HG02763 (cell line): Measurements from ENCODE around the gene CYLD.

Experiments used
- ATAC-seq: cut with Tn5 transposase; IDR thresholded peaks from one replicate; pipeline ENCODE4 v1.9.1; 2021; ENCODE audit warnings: mild to moderate bottlenecking, moderate library complexity; ENCODE audit not compliant: unreplicated experiment

The CYLD gene

DNA sequence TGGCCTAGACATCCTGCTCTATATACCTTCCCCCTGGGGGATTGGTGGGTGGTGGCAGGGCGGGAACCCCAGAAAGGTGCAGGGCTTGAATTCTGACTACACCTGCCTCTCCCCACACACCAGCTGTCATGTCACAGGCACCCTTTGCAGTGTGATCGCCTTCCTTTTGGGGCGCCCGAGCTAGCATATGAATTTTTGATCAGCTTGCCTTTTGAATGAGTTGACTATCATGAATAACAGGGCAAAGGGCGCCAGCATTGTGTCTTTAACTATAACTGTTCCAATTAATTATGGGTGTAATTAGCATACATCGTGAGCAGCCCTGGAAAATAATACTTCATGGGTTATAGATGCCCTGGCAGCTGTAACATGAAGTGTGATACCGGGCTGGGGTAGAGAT lies 72.7 kb downstream of the CYLD start:
- ATAC-seq, result no peak

DNA sequence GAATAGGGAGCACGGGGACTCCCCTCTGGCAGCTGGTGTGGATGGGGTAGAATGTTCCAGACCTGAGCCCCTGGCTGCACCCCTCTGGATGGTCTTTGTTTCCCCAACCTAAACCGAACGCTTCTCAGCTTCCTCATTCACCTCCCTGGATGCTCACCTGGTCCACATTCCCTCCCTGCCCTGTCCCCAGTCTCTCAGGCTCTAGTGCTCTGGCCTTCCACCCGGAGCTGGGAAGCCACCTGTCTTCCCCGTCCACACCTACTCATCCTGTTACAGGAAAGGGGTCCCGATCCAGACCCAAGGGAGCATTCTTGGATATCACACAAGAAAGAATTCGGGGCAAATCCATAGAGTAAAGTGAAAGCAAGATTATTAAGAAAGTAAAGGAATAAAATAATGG lies 73.5 kb downstream of the CYLD start:
- ATAC-seq, result no peak

DNA sequence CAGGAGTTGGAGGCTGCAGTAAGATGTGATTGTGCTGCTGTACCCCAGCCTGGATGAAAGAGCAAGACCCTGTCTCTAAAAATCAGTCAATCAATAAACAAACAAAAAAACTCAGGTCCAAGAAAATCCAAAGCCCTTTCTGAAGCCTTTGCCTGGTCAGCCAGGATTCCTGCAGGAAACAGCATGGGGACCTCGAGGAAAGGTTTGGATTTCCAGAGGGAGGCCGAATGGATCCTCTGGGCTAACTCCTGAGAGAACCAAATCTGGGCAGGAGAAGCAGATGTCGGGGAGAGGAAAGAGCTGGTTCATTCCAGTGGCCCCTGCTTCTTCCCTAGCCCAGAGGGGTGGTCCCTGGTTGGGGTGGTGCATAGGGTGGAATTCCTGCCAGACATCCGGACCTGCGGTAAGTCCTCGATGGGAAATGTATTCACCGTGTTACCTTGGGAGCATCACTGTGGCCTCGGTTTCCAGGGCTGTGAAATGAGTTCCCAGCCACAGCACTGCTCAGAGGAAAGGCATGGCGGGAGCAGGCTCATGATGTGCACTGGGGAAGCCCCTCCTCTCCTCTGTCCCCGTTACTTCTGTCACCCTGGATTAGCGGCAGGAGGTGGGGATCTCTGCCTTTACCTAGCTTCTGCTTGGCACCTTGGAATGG lies 75.1 kb downstream of the CYLD start:
- no peak for ATAC-seq

DNA sequence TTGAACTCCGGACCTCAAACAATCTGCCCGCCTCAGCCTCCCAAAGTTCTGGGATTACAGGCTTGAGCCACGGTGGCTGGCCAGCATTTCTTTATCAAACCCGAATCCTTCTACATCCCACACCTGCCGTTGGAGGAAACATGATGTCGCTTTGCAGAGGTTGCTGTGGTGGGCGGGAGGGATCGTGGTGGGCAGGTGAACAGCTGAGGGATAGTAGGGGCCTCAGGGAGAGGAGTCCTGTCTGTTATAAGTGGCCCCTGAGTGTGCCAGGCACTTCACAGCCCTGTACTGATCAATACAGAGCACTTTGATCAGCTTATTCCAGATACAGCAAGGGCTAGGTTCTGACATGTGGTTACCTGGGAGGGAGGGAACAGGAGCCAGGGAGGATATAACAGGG lies 76.5 kb downstream of the CYLD start:
- no peak for ATAC-seq

DNA sequence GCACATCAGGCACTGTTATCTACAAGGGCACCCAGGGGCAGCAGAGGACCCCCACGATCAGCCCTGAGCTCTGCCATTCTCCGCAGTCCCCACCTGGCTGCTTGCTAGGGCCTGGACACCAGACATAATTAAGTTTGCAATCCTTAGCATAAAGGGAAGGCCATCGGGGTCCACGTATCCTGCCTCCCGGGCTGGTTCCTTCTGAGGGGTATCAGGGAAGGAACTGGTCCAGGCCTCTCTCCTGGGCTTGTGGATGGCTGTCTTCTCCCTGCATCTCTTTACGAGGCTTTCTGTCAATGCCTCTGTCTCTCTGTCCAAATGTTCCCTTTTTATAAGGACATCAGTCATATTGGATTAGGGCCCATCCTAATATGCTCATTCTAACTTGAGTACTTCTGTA lies 77.8 kb downstream of the CYLD start:
- no peak for ATAC-seq

DNA sequence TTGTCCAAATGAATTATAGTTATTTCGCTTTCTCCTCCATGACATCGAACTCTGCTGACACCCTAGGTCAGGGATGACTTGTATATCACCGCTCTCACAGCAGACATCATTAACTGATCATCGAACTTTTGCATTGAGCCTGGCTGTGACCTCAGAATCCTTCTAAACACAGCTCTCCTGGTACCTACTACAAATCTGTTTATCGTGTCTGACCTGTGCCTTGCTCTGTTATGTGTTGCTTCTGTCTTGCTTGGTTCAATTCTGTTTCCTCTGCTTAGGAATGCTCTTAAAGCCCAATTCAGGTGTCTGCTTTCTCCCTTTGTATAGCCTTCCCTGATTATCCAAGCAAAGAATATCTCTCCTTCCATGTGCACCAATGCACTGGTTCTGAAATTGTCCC lies 78.3 kb downstream of the CYLD start:
- no peak for ATAC-seq

DNA sequence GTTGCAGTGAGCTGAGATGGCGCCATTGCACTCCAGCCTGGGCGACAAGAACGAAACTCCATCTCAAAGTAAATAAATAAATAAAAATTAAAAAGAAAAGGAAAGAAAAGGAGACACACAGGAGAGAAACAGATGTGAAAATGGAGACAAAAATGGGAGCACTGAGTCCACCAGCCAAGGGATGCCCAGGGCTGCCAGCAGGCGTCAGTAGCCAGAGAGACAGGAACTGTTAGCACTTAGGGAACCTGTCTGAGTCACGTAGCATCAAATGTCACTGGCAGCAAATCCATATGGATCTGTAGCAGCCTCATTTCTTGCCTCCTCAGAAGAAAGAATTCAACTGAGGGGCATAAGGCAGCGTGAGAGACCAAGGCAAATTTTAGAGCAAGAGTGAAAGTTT lies 79.7 kb downstream of the CYLD start:
- ATAC-seq, result no peak

DNA sequence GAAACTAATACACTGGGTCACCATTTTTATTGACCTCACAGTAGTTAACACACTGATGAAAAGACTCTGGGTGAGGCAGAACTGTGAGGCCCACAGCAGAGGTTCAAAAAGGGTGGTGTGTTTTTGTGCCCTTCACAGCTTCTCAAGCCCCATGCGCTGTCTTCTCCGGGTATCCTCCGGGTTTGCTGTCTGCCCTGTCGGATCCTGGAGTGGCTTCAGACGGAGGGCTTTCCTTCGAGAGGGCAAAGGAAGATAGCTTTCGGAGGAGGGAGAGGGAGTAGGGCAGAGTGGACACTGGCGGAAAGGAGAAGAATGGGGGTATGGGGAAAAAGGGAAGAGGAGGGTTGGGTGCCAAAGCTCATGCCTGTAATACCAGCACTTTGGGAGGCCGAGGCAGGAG lies 80.8 kb downstream of the CYLD start:
- no peak for ATAC-seq

DNA sequence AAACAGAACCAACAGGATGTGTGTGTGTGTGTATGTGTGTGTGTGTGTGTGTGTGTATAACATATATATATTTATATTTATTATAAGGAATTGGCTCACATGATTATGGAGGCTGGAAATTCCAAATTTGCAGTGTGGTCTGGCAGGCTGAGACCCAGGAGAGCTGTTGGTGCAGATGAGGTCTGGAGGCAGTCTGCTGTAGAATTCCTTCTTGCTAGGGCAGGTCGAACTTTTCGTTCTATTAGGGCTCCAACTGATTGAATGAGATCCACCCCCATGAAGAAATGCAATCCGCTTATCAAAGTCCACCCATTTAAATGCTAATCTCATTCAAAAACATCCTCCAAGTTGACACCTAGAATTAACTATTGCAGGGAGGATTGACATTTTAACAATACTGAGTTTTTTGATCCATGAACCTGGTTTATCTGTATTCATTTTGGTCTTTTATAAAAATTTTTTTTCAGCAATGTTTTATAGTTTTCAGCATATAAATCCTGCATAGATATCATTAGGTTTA lies 85.0 kb downstream of the CYLD start:
- no peak for ATAC-seq

DNA sequence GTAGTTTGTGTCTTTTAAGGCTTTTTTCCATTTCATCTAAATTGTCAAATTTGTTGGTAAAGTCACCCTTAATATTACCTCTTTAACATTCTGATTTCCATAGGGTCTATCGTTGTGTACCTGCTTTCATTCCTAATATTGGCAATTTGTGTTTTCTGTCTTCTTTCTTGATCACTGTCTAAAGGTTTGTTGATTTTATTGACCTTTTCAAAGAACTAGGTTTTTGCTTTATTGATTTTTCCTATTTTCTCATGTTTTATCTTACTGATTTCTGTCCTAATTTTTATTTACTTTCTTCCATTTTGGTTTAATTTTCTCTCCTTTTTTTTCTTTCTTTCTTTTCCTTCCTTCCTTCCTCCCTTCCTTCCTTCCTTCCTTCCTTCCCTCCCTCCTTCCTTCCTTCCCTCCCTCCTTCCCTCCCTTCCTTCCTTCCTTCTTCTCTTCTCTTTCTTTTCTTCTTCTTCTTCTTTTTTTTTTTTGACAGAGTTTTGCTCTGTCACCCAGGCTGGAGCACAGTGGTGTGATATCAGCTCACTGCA lies 86.3 kb downstream of the CYLD start:
- ATAC-seq, result no peak

DNA sequence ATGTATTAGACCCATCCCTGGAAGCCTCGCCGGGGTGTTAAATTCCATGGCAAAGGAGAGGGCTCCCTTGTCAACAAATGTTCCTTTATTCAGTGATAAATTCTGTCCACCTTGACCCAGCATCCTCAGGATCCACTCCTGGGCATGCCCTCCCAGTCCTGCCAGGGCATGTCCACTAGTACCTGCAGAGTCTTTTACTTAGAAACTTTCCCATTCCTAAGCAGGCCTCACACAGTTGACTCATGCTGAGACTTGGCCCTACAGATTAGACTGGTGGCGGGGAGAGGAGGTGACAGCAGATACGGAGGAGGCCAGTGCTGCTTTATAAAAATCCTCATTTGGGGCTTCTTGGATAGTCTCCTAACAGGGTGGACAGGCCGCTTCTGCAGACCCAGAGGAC lies 88.8 kb downstream of the CYLD start:
- no peak for ATAC-seq

DNA sequence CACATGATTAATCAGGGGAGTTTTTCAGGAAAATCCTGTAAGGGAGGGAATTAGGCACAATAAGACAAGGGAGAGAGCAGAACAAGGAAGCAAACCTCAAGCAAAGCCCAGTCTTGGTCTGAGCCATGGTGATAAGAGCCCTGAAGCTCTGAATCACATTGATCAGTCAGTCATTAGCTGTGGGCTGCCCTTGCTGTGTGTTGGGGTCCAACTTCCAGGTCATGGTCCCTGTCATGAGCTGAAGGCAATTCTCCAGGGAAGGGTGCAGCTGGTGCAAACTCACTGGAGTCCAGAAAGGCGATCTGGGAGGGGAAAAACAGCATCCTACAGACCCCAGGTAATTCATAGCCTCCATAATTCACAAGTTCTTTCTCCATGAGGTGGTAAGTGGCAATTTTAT lies 89.9 kb downstream of the CYLD start:
- ATAC-seq, result no peak

DNA sequence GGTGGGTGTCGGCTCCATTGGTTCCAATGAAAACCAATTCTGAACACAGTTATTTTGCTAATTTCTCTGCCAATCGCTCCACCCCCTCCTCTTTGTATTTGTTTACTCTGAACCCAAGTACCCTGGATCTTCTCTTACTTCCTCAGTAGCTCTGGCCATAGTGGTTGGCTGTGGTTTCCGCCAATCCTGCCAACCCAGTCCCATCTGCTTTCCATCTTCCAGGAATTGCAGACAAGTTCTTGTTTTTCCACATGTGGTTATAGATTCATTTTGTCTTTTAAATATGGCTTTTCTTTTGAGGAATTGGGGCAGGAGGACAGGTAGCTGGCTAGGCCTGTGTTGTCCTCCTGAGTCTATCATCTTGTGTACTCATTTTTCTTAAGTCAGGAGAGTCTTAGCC lies 92.0 kb downstream of the CYLD start:
- ATAC-seq, result no peak

DNA sequence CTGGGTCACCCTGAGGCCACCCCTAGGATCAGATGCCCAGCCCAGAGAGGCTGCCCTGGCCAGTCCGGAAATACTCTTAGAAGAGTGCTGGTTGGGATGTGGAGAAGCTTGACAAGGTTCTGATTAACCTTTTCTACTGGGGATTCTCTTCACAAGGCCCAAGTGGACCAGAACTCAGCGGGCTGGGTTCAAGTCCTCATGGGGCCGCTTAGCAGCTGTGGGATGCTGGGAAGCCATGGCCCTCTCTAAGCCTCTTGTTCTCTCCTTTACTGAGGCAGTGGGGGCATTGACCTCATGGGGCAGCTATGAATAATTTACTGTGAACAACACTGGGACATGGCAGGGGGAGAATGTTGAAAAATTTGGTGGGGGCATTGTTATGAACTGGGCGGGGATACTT lies 92.8 kb downstream of the CYLD start:
- no peak for ATAC-seq

DNA sequence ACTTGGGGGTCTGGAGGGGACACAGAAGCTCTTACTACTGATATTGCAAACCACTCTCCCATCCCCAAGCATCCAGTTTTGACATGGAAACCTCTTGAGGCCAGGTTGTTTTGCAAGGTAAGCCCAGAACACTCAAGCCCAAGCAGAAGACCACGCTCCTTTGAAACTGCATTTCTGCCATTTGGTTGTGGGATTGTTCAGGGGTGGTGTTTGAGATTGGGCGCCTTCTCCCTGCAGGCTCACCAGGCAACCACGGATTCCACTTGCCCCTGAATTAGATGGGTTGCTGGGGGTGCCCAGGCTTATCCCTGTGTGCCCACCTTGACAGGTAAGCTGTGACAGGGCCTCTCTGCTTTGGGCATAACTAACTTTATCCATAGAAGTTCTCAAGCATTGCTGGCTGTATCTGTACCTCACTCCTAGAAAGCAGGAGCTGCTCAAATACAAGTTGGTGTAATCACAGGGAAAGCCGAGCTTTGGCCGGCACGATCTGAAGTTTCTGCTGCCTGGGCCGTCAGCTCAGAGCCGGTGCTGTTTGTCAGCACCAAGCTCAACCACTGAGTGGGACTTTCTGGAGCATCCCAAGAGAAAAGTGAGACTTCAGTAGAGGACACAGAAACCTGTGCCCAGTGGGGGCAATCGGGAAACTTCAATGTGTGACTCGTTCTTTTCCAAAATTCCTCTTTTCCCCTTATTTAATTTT lies 93.6 kb downstream of the CYLD start:
- ATAC-seq, result no peak

DNA sequence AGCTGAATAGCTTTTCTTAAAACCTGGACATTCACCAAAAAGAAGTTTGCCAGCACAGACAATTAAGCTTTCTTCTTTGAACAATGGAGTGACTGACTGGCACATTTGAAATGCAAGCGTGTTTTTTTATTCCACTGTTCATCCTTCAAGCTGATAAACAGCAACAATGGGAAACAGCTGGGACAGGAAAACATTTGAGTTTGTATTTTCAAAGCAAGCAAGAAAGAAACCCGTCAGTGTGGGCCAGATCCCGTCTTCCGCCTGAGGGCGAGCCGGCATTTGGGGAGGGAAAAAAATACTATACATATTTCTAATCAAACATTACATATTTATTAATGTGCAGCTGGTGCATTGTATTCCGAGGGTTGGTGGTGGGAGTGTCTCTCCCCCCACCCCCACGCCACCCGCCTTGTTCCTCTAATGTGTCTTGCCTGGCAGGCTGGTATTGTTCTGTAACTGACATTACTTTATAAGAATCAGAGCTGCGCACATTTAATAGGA lies 94.3 kb downstream of the CYLD start:
- no peak for ATAC-seq

DNA sequence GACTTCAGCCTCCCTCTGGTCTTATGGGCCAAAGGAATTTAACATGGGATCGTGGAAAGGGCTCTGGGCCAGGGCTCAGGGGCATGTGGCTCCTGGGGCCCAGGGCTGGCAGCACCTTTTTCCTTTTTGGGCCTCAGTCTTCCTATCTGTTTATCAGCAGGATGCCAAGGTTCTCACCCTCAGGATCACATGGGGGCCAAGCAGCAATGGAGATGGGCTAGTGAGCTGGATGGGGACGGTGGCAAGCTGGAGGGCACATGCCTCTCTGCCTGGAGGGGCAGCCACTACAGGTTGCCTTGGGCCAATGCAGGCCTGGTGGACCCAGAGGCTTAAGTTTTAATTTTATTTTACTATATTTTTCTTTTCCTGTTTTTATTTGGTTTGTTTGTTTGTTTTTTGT lies 95.4 kb downstream of the CYLD start:
- no peak for ATAC-seq

DNA sequence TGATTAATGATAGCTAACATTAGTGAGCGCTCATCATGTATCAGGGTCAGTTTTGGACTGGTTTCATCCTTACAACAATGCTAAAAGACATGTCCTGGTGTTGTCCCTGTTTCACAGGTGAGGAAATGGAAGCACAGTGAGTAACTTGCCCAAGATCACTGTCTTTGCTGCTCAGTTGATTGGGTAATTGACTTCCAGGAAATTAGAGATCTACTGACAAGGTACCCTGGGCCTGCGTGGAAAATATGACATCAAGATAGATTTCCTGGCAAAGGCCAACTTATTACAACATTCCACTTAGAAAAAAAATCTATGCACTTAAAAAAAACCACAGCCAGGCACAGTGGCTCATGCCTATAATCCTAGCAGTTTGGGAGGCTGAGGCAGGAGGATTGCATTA lies 96.3 kb downstream of the CYLD start:
- ATAC-seq, result no peak

DNA sequence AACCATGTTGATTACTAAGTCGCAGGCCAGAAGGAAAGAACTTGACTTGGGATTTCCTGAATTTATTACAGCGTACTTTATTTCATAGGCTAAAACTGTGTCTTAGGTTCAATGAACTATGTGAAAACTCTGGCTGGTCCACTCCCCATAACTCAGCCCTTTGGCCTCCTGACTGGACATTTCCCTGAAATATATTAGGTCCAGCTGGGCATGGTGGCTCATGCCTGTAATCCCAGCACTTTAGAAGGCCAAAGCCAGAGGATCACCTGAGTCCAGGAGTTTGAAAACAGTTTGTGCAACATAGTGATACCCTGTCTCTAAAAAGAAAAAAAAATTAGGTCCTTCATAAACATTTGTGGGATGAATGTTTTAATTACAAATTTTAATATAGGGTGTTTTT lies 97.0 kb downstream of the CYLD start:
- ATAC-seq, result no peak

DNA sequence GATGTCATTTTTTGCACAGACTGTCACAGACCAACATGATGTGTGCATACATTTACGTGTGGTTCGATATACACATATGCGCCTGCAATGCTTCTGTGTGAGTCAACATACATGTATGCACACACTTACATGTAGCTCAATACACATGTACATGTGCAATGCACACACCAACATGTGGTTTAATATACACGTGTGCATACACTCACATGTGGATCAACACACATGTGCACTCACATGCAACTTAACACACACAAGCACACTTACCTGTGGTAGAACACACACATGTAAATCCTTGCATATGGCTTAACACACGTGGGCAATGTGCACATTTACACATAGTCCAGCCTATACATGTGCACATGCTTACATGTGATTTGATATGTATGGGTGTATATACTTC lies 97.5 kb downstream of the CYLD start:
- ATAC-seq, result no peak

DNA sequence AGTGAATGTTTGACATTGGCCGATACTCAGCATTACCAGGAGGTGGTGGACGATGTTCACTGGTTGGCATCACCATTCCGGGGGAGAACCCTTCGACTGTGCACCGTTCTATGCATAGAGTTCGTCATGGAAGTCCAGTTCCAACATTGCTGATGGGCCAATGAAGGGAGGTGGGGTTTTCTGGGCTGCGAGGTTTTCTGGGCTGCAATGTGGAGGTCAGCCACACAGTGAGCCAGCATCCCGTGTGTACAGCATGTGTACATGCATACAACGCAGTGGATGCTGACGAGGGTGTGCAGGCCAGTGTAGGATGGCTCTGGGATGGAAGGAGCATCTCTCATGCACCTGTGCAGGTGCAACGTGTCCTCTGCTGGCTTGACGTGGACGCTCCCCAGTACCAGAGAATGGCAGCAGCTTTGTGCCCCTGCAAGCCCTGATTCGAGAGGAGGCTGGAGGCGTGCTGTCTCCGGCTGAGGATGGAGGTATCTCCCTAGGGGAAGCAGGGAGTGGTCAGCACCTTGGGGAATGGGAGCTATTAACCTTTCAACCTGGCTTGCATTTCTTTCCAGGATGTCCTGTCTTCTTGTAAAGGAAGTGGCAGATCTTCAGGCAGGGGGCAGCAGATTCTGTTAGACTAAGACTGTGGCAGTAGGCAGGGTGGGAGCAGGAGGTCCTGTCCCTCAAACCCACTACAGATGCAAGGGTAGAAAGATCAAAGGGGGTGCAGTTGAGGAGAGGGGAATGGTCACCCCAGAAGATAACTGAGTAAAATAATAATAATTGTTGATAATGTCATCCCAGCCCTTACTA lies 98.2 kb downstream of the CYLD start:
- no peak for ATAC-seq
